Upper lobe of right lung (tissue), 1 donor: ENCODE measurements around the gene ATG13. TPM values are rescaled to one million over a fixed set of nuclear protein-coding genes. Genes with fewer than 3 reads are reported as not detected.

Experiments used
- ATAC-seq: fragments of 200-7000 bp; cut with Tn5 transposase; one replicate; pipeline ENCODE4 v1.9.1; 2020; ENCODE audit warnings: mild to moderate bottlenecking, moderate library complexity
- DNase-seq: peaks from one replicate; pipeline ENCODE4 v3.0.0-alpha.2; 2020
- H3K27ac ChIP-seq: fragments of 200-600 bp; one replicate; pipeline ENCODE4 v1.8.0; 2022
- H3K27me3 ChIP-seq: fragments of 200-600 bp; one replicate; pipeline ENCODE4 v1.8.0; 2022; ENCODE audit warnings: mild to moderate bottlenecking
- H3K36me3 ChIP-seq: fragments of 200-600 bp; one replicate; pipeline ENCODE4 v1.8.0; 2022
- H3K4me1 ChIP-seq: fragments of 200-600 bp; one replicate; pipeline ENCODE4 v1.8.0; 2022
- H3K4me3 ChIP-seq: fragments of 200-600 bp; one replicate; pipeline ENCODE4 v1.8.0; 2022; ENCODE audit warnings: mild to moderate bottlenecking
- H3K9me3 ChIP-seq: fragments of 200-600 bp; one replicate; pipeline ENCODE4 v1.8.0; 2022
- intact Hi-C: fragments of 100-400 bp; cut with DNase I; formaldehyde crosslinking; loops from one replicate; pipeline ENCODE4 v1.11.0; 2022
- total RNA-seq: library from RNA; stranded (reverse); fragmentation: NEBNext Ultra II Directional; extraction: Animal tissue kit (Norgen Biotek cat#: 25700); gene quantifications from one replicate; pipeline ENCODE4 v1.2.1, GENCODE V29; 2021
- TF ChIP-seq, protein P1 (sequence below): fragments of 200-600 bp; IDR thresholded peaks from one replicate; pipeline ENCODE4 v1.8.0; 2022; ENCODE audit warnings: antibody characterized with exemption
- donor health status: DM: no; HTN: yes; CAD: no; lungs with severe emphysema.

ATG13 gene
- total RNA-seq, 1 donor from 2014 or later = 61.1 TPM

GRCh38 chr11:46588131-46588530, 29.2 kb upstream of the ATG13 start:
- no peaks in the 10 kb centered on the region for H3K9me3 ChIP-seq
- TF ChIP-seq, protein P1, sequence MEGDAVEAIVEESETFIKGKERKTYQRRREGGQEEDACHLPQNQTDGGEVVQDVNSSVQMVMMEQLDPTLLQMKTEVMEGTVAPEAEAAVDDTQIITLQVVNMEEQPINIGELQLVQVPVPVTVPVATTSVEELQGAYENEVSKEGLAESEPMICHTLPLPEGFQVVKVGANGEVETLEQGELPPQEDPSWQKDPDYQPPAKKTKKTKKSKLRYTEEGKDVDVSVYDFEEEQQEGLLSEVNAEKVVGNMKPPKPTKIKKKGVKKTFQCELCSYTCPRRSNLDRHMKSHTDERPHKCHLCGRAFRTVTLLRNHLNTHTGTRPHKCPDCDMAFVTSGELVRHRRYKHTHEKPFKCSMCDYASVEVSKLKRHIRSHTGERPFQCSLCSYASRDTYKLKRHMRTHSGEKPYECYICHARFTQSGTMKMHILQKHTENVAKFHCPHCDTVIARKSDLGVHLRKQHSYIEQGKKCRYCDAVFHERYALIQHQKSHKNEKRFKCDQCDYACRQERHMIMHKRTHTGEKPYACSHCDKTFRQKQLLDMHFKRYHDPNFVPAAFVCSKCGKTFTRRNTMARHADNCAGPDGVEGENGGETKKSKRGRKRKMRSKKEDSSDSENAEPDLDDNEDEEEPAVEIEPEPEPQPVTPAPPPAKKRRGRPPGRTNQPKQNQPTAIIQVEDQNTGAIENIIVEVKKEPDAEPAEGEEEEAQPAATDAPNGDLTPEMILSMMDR = no peak
- no peaks in the 10 kb centered on the region for H3K36me3 ChIP-seq
- ATAC-seq (no peak), DNase-seq (no peak)
- H3K27ac ChIP-seq = no peak overlapping the region
- no peaks in the 10 kb centered on the region for H3K27me3 ChIP-seq
- intact Hi-C loops = no loop called here
- peaks cover 33% of the 10 kb centered on the region for H3K4me1 ChIP-seq
- no peak overlapping the region for H3K4me3 ChIP-seq

- Histone ChIP-seq H3K36me3 (no peaks in the 10 kb centered on the region), H3K27me3 (no peaks in the 10 kb centered on the region), H3K27ac (no peak overlapping the region), H3K9me3 (no peaks in the 10 kb centered on the region), H3K4me3 (no peak overlapping the region), H3K4me1 (peaks cover 33% of the 10 kb centered on the region)
- intact Hi-C loops = no loop called here
- DNase-seq (no peak), ATAC-seq (no peak)
- TF ChIP-seq, protein P1 = no peak
These were observed 28.4 kb upstream of the ATG13 start for GRCh38 chr11:46588915-46589314.

DNA sequence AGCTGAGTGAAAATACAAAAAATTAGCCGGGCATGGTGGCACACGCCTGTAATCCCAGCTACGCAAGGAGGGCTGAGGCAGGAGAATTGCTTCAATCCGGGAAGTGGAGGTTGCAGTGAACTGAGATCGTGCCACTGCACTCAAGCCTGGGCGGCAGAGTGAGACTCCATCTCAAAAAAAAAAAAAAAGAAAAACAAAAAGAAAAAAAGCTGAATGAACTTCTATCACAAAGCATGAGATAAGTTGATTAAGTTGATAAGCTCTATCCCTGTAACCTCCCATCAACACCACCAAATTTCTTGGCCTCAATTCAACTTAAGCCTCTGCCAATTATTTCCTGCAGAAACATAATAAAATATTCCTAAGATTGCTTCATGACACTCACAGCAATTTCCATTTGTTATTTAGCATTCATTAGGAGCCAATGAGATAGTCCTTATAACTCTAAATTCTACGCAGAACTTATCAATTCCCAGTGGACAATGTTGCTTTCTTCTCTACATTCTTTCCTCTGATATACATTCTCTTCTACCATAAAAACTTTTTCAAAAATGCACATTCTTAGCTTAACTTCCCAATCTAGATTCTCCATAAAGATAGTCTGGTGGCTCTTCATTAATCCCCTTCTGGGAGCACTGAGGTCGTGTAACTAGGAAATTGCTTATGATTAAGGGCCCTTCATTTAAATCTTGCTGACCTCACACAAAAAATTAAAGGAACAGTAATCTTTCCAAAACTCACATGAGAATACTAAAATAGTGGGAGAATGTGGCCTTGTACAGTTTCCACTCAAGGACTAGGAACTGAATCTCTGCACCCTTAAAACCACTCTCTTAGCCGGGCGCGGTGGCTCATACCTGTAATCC, 26.4 kb upstream of the ATG13 start:
- H3K27ac ChIP-seq = peak overlapping the region; percentile 49
- H3K4me1 ChIP-seq = peaks cover 33% of the 10 kb centered on the region
- H3K4me3 ChIP-seq = peak overlapping the region; percentile 28
- intact Hi-C loops = no loop called here
- no peaks in the 10 kb centered on the region for H3K9me3 ChIP-seq
- TF ChIP-seq, protein P1 = no peak
- DNase-seq = no peak
- no peaks in the 10 kb centered on the region for H3K36me3 ChIP-seq
- no peak for ATAC-seq
- H3K27me3 ChIP-seq = no peaks in the 10 kb centered on the region

DNA sequence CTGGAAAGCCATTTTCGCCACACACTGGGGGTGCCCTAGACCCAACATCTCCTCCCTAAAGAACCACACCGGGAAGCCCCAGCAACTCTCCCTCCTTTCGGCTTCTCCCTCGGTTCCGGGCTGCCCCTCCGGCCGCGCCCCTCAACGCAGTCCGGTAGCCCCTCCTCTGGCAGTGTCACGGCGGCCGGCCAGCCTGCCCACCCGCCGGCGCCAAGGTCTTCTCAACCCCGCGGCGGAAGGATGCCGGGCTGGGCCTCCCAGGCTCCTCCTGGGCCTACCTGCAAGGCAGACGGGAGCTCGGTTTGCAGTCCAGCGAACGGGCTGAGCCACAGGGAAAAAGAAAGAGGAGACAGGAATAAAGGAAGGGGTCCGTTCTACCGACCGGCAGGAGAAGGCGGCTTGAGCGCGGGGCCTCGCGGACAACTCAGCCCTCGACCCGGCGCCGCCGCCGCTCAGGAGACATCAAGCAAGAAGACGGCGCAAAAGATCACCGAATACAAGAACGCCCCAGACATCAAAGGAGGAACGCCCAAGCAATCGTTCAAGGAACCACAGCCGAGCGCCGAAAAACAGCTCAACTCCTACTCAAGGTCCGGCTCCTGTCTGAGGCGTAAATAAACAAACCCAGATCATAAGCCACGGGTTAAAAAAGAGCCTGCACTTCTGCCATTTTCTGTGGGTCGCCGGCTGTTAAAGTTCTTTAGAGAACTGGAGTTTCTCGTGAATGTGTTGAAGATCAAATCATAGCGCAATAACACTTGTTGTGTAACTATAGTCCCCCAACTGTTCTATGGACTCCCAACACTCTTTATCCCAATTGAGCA, 23.6 kb upstream of the ATG13 start, which contains the start of gene AMBRA1:
Gene AMBRA1, minus strand, starts transcription at position 474 of the 824 bp plus-strand sequence. CDS start 45,643 bp downstream, outside the sequence.
- H3K27ac ChIP-seq = peak within 1 kb of the TSS; percentile 85
- H3K4me3 ChIP-seq = peak within 1 kb of the TSS; percentile 97
- H3K4me1 ChIP-seq = peaks cover 33% of the 10 kb centered on the region
- DNase-seq (peak; percentile 90), ATAC-seq (peak; percentile 99)
- H3K36me3 ChIP-seq = no peaks in the 10 kb centered on the region
- no peaks in the 10 kb centered on the region for H3K27me3 ChIP-seq
- H3K9me3 ChIP-seq = no peaks in the 10 kb centered on the region
- intact Hi-C loops = no loop called here
- TF ChIP-seq, protein P1 = no peak

DNA sequence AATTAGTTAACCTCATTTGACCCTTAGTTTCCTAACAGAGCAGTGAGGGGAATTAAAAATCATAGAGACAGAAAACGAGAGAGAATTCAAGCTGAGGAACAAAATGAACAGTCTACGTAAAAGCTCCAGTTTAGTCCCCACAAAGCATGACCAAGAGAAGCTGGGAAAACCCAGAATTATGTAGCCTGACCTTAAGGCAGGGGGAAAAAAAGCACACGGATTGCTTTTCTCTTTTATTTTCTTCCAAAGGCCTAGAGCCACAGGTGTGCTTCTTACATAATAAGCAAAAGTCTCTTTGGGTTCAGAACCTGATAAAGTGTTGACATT, 23.0 kb upstream of the ATG13 start:
- no peak for ATAC-seq
- peak overlapping the region; percentile 97 for H3K4me3 ChIP-seq
- TF ChIP-seq, protein P1 = no peak
- DNase-seq = no peak
- intact Hi-C loops = no loop called here
- H3K36me3 ChIP-seq = no peaks in the 10 kb centered on the region
- no peaks in the 10 kb centered on the region for H3K27me3 ChIP-seq
- peaks cover 33% of the 10 kb centered on the region for H3K4me1 ChIP-seq
- peak overlapping the region; percentile 85 for H3K27ac ChIP-seq
- H3K9me3 ChIP-seq = no peaks in the 10 kb centered on the region
